GM12864 (cell line): Measurements from ENCODE around the gene SMIM20.

ENCODE experiments used
- DNase-seq: peaks from one replicate; pipeline ENCODE4 v3.0.0-alpha.2; 2011; ENCODE audit warnings: low read depth
- H3K4me3 ChIP-seq: 2 replicates; pipeline ENCODE4 v1.5.1; 2011; ENCODE audit warnings: mild to moderate bottlenecking, low read depth, low read length, control low read depth
- TF ChIP-seq, protein P1 (sequence below): IDR thresholded peaks from 2 replicates; pipeline ENCODE4 v1.5.1; 2011; ENCODE audit warnings: low read depth, mild to moderate bottlenecking, moderate library complexity, low read length, control low read depth, inconsistent platforms; ENCODE audit errors: missing control alignments

SMIM20 gene

DNA sequence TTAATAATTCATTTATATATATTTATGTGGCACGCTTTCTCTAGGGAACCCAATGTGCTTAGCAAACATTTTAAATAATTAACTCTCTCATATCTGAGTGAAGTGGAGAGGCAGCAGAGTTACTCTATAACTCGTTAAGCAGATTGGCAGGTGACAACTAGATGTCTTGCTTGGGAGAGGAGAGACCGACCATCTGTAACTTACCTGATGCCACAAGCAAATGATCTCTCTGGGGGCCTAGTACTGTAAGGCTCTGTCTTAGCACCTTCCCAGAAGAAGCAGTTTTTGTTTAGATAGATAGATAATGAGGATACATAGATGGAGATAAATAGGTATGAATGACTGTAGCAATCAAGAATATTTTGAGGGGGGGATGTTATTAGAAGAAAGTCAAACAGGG is 39.4 kb upstream of the SMIM20 start:
- DNase-seq: no peak
- TF ChIP-seq, protein P1, sequence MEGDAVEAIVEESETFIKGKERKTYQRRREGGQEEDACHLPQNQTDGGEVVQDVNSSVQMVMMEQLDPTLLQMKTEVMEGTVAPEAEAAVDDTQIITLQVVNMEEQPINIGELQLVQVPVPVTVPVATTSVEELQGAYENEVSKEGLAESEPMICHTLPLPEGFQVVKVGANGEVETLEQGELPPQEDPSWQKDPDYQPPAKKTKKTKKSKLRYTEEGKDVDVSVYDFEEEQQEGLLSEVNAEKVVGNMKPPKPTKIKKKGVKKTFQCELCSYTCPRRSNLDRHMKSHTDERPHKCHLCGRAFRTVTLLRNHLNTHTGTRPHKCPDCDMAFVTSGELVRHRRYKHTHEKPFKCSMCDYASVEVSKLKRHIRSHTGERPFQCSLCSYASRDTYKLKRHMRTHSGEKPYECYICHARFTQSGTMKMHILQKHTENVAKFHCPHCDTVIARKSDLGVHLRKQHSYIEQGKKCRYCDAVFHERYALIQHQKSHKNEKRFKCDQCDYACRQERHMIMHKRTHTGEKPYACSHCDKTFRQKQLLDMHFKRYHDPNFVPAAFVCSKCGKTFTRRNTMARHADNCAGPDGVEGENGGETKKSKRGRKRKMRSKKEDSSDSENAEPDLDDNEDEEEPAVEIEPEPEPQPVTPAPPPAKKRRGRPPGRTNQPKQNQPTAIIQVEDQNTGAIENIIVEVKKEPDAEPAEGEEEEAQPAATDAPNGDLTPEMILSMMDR: no peak
- H3K4me3 ChIP-seq: no peak overlapping the region

DNA sequence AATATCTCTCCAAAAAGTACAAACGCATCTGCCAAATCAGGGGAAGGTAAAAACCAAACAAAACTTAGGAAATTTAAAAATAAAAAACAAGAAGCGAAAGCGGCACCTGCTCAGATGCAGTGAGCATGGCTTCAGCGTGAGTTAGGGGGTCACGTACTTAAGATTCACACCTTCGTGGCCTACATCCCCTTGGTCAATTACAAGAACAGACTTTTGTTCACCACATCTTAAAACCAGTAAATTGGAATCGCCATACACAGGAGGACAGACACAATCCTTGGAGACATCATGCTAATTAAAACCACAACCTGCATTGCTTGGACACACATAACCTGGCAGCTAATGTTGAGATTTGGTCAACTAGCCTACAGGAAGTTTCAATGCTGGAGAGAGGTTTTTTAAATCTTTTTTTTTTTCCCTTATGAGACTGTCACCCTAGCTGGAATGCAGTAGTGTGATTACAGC is 38.7 kb upstream of the SMIM20 start:
- H3K4me3 ChIP-seq: no peak overlapping the region
- peak; percentile 42 for DNase-seq
- TF ChIP-seq, protein P1: no peak

DNA sequence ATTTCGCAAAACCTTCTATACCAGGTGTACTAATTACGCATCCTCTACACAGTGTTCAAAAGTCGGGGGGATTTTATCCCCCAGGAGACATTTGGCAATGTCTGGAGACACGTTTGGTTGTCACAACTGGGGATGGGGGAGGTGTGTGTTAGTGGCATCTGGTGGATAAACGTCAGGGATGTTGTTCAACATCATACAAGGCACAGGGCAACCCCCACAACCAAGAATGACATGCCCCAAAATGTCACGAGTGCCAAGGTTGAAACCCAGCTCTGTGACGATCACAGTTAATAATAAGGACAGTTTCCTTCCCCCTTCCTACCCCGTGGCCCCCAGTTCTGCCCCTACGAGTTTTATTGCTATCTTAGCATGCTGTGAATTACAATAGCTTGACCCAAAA is 35.3 kb upstream of the SMIM20 start:
- no peak for DNase-seq
- TF ChIP-seq, protein P1: no peak
- no peak overlapping the region for H3K4me3 ChIP-seq

DNA sequence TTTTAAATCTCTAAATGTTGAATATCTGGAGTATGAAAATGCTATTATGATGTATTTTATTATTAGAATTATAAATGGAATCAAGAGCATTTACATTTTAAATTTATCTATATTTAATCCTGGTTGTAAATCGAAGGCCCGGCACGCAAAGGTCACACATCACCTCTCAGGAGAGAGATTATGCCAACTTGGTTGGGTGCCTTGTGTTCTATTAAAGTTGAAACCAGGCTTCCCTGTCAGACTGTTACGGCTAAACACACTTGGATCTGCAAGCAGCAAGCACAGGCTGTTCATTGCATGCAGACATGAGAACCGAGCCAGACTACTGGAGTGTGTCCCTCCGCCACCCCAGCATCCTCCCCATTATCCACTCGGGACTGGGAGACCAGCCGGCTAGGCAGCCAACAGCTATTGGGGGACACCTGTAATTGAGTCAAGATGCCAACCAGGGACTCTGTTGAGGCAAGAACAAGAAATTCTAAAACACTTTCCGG is 34.9 kb upstream of the SMIM20 start:
- DNase-seq: no peak
- H3K4me3 ChIP-seq: no peak overlapping the region
- TF ChIP-seq, protein P1: no peak

DNA sequence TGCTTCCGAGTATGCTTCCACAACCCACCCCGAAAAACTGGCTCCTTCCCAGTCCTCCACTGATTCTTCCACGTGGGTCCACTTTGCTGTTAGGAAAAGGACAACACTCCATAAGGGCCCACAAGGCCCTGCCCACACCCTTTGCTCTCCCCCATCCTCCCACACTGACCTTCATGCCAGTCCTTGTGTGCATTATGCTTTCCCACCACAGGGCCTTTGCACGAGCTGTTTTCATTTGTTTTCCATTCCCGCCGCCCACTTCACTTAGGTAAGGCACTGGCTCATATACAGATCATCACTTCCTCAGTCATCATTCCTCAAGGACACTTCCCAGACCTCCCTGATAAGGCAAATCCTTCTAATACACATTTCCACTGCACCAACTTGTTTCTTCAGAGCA is 34.4 kb upstream of the SMIM20 start:
- no peak overlapping the region for H3K4me3 ChIP-seq
- TF ChIP-seq, protein P1: no peak

DNA sequence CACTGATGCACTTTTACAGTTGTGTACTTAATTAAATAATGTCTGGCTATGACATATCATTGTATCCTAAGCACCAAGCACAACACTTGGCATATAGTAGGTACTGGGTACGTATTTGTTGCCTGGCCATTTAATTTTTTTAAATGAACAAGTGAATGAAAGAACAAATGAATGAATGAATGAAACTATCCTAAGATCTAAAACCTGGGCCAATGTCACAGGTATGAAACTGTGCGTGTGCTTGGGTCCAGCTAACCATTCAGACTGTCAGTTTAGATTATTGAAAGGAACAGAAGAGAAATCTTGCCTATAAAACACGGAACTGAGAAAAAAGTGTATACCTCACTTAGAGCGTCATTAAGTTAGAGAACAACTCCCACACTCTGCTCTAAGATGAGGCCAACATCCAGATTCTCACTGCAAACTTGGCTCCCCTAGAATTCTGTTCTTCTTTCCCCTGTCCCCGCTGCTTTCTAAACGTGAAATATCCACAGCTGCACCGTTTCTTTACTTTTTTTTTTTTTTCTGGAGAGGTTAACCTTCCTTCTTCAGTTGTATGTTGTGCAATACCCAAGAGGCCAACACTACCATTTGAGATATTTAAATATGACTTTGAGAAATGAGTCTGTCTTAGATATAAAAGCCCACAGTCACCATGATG is 33.9 kb upstream of the SMIM20 start:
- DNase-seq: no peak
- H3K4me3 ChIP-seq: no peak overlapping the region
- TF ChIP-seq, protein P1: no peak

More for the DNA sequence above, 34.4 kb upstream of the SMIM20 start:
- no peak for DNase-seq

DNA sequence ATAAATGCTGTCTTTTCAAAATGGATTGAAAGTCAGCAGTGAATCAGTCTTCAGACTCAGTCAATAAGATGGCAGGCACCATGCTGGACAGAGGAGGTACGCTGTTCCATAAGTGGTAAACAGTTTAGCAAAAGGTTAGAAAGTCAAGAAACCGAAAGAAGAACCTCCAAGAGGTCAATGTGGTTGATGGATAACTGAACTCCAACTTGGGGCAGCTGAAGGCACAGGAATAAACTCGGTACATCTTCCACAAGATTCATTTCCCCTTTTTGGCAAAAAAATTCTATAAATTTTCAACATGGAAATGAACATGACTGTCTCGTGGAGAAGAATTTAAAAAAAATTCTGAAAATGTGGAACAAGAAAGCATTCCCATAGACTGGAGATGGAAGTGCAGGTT is 32.8 kb upstream of the SMIM20 start:
- DNase-seq: no peak
- TF ChIP-seq, protein P1: no peak
- H3K4me3 ChIP-seq: no peak overlapping the region
